GM12878 (cell line): ENCODE data around the gene PLTP.

Source experiments
- CBX5 ChIP-seq: sonication (generic); IDR thresholded peaks from 2 replicates; pipeline ENCODE4 v1.6.1; 2016; ENCODE audit warnings: low read depth, moderate library complexity, mild to moderate bottlenecking, inconsistent platforms
- ETV6 ChIP-seq, 2 experiments: fragments of 450-650 bp in 1 of 2; IDR thresholded peaks in 1 of 2; conservative IDR thresholded peaks in 1 of 2; 2 replicates each; pipeline ENCODE4 v1.6.1; 2014; ENCODE audit warnings: antibody characterized with exemption in 1 of 2, borderline replicate concordance in 1 of 2, low read depth in 1 of 2, mild to moderate bottlenecking in 1 of 2, moderate library complexity in 1 of 2
- PBX3 ChIP-seq: IDR thresholded peaks from 2 replicates; pipeline ENCODE4 v1.6.1; 2011; ENCODE audit warnings: mild to moderate bottlenecking, low read depth, low read length, moderate library complexity; ENCODE audit not compliant: insufficient replicate concordance
- ZSCAN29 ChIP-seq: fragments of 450-650 bp; IDR thresholded peaks from 2 replicates; pipeline ENCODE4 v1.6.1; 2017; ENCODE audit warnings: mild to moderate bottlenecking, moderate library complexity
- TF ChIP-seq, protein P1 (sequence below), 3 experiments: IDR thresholded peaks in 2 of 3; conservative IDR thresholded peaks in 1 of 3; 2 replicates each; pipeline ENCODE4 v1.5.1; 2011; ENCODE audit warnings: low read depth in 3 of 3, low read length in 3 of 3, mild to moderate bottlenecking in 3 of 3, control low read depth in 2 of 3, moderate library complexity in 2 of 3, inconsistent platforms in 1 of 3, mixed read lengths in 1 of 3; ENCODE audit not compliant: control insufficient read depth in 2 of 3, insufficient read depth in 1 of 3; ENCODE audit errors: extremely low read depth in 1 of 3
- TF ChIP-seq, protein P2 (sequence below): fragments of 450-650 bp; IDR thresholded peaks from 2 replicates; pipeline ENCODE4 v1.6.1; 2017; ENCODE audit warnings: mild to moderate bottlenecking, low read depth, inconsistent platforms; ENCODE audit not compliant: poor library complexity, severe bottlenecking

GRCh38 chr20:45911486-45912343 is at the start of gene PLTP:
- no peak for TF ChIP-seq ETV6 (conservative IDR thresholded peaks at IDR 0.05 in 1 of 2, IDR thresholded peaks at IDR 0.05 in 1 of 2; ENCODE audit: borderline replicate concordance in 1 of 2, low read depth in 1 of 2)
- TF ChIP-seq, protein P1, sequence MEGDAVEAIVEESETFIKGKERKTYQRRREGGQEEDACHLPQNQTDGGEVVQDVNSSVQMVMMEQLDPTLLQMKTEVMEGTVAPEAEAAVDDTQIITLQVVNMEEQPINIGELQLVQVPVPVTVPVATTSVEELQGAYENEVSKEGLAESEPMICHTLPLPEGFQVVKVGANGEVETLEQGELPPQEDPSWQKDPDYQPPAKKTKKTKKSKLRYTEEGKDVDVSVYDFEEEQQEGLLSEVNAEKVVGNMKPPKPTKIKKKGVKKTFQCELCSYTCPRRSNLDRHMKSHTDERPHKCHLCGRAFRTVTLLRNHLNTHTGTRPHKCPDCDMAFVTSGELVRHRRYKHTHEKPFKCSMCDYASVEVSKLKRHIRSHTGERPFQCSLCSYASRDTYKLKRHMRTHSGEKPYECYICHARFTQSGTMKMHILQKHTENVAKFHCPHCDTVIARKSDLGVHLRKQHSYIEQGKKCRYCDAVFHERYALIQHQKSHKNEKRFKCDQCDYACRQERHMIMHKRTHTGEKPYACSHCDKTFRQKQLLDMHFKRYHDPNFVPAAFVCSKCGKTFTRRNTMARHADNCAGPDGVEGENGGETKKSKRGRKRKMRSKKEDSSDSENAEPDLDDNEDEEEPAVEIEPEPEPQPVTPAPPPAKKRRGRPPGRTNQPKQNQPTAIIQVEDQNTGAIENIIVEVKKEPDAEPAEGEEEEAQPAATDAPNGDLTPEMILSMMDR (IDR thresholded peaks at IDR 0.05 in 2 of 3, conservative IDR thresholded peaks at IDR 0.05 in 1 of 3; ENCODE audit: control insufficient read depth in 2 of 3, extremely low read depth in 1 of 3, insufficient read depth in 1 of 3, low read depth in 3 of 3, low read length in 3 of 3): no peak
- no peak for TF ChIP-seq CBX5
- TF ChIP-seq ZSCAN29: no peak
- TF ChIP-seq PBX3: no peak
- TF ChIP-seq, protein P2, sequence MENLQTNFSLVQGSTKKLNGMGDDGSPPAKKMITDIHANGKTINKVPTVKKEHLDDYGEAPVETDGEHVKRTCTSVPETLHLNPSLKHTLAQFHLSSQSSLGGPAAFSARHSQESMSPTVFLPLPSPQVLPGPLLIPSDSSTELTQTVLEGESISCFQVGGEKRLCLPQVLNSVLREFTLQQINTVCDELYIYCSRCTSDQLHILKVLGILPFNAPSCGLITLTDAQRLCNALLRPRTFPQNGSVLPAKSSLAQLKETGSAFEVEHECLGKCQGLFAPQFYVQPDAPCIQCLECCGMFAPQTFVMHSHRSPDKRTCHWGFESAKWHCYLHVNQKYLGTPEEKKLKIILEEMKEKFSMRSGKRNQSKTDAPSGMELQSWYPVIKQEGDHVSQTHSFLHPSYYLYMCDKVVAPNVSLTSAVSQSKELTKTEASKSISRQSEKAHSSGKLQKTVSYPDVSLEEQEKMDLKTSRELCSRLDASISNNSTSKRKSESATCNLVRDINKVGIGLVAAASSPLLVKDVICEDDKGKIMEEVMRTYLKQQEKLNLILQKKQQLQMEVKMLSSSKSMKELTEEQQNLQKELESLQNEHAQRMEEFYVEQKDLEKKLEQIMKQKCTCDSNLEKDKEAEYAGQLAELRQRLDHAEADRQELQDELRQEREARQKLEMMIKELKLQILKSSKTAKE: no peak
